ENCODE results near the gene RGS9.

Gene RGS9

DNA sequence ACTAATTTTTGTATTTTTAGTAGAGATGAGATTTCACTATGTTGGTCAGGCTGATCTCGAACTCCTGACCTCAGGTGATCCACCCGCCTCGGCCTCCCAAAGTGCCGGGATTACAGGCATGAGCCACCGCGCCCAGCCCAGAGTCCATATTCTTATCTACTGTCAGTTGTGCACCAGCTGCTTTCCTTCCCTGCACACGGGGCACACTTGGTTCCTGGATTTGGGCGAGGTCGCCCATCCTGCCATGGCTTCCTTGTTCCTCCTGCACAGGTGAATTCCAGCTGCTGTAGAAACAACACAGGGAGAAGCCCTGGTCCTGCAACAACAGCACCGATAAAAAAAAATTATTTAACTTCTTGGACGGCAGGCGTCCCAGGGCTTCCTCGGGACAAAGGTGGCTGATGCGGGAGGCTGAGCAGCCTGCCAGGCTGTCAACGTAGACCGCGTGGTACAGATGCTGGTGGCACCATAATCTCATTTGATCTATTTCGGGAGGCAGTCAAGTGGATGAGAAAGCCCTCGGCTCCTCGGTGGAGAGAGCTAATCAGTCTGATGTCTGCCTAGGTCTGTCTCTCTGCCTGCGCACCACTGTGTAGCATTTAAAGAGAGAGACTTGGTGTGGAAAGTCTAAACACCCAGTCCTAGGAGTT lies 19.1 kb downstream of the RGS9 start:
- Histone ChIP-seq H3K56ac (ENCODE audit: low read length) (no peak overlapping the region), H3K4me3 (ENCODE audit: low read length) (no peak overlapping the region), H3K4me1 (ENCODE audit: control insufficient read depth, low read depth, low read length) (no peaks in the 10 kb centered on the region), H3K18ac (ENCODE audit: low read length) (no peak overlapping the region), H3K4ac (ENCODE audit: low read depth, low read length) (no peak overlapping the region), H2BK5ac (ENCODE audit: low read length) (no peak overlapping the region), H4K5ac (ENCODE audit: low read length) (no peak overlapping the region), H3K23ac (ENCODE audit: low read length) (no peak overlapping the region), H3K79me1 (ENCODE audit: low read length) (no peaks in the 10 kb centered on the region), H3K9ac (ENCODE audit: low read length) (no peak overlapping the region), H3K27me3 (ENCODE audit: insufficient read depth, low read length, poor library complexity) (no peaks in the 10 kb centered on the region), H2BK15ac (replicated peaks; ENCODE audit: low read depth) (no peak overlapping the region), H2BK120ac (ENCODE audit: low read depth, low read length) (no peak overlapping the region), H3K4me2 (ENCODE audit: low read length) (no peak overlapping the region), H3K27ac (ENCODE audit: low read depth, low read length) (no peak overlapping the region), H3K36me3 (ENCODE audit: control insufficient read depth, insufficient read depth, low read length) (no peaks in the 10 kb centered on the region), H2AK5ac (ENCODE audit: low read length) (no peak overlapping the region), H4K8ac (ENCODE audit: low read depth, low read length) (no peak overlapping the region), H3K79me2 (ENCODE audit: control insufficient read depth, insufficient read depth, low read length) (no peaks in the 10 kb centered on the region)
- no CpG with 5 or more reads among the region's 21 CpGs for WGBS (ENCODE audit: extremely low coverage, insufficient coverage, low lambda C conversion rate)
- no peak for DNase-seq

DNA sequence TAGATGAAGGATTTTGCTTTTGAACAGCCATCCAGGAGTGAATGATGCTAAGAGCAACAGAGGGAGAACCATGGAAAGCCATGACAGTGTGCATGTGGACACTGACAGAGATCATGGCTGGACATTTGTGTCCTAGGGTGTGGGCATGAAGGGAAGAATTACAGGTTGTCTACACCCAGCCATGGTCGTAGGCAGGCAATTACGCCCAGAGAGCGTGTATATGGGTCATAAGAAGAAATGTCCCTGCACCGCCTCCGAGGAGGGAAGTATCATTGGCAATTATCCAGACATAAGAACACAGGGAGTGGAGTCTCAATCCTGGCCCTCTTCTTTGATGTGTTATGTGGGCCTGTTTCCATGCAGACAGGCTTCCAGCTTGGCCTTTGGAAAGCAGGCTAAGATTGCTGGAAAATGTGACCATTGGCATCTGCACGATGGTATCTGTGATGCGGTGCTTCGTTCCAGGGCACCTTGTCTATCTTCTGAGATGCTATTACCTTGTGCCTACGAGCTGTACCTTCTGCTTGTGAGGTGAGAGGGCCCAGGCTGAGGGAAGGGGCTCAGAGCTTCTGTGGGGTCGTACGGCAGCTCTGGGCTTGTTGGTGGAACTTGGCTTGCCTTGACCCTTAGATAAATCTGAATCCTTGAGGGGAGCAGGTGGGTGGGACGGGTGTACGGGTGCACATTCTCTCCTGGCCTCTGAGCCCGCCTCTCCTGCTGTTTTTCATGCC lies 19.8 kb downstream of the RGS9 start:
- Histone ChIP-seq H3K27me3 (ENCODE audit: insufficient read depth, low read length, poor library complexity) (no peaks in the 10 kb centered on the region), H3K4me1 (ENCODE audit: control insufficient read depth, low read depth, low read length) (no peaks in the 10 kb centered on the region), H3K4me2 (ENCODE audit: low read length) (no peak overlapping the region), H3K79me1 (ENCODE audit: low read length) (no peaks in the 10 kb centered on the region), H3K23ac (ENCODE audit: low read length) (no peak overlapping the region), H2BK5ac (ENCODE audit: low read length) (no peak overlapping the region), H3K56ac (ENCODE audit: low read length) (no peak overlapping the region), H3K79me2 (ENCODE audit: control insufficient read depth, insufficient read depth, low read length) (no peaks in the 10 kb centered on the region), H3K4me3 (ENCODE audit: low read length) (no peak overlapping the region), H2BK15ac (replicated peaks; ENCODE audit: low read depth) (no peak overlapping the region), H3K27ac (ENCODE audit: low read depth, low read length) (no peak overlapping the region), H2BK120ac (ENCODE audit: low read depth, low read length) (no peak overlapping the region), H3K9ac (ENCODE audit: low read length) (no peak overlapping the region), H3K36me3 (ENCODE audit: control insufficient read depth, insufficient read depth, low read length) (no peaks in the 10 kb centered on the region), H3K18ac (ENCODE audit: low read length) (no peak overlapping the region), H2AK5ac (ENCODE audit: low read length) (no peak overlapping the region), H3K4ac (ENCODE audit: low read depth, low read length) (no peak overlapping the region), H4K5ac (ENCODE audit: low read length) (no peak overlapping the region), H4K8ac (ENCODE audit: low read depth, low read length) (no peak overlapping the region)
- WGBS (ENCODE audit: extremely low coverage, insufficient coverage, low lambda C conversion rate): no CpG with 5 or more reads among the region's 14 CpGs
- DNase-seq: no peak

DNA sequence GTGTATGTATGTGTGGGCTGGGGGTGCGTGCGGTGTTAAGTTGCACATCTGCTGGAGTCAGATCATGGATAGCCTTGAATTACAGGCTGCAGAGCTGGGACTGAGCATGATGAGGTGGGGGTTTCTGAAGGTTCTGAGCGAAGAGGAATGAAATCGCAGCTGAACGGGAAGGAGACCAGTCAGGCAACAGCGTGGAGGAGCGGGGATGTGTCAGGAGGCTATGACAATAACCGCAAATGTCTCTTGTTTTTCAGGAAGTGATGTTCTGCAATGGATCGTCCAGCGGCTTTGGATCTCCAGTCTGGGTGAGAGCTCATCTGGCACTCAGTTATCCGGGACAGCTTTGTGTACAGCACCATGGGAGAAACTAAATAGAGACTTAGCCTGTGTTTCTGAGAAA lies 20.9 kb downstream of the RGS9 start:
- no peak overlapping the region for H3K56ac ChIP-seq (ENCODE audit: low read length)
- no peaks in the 10 kb centered on the region for H3K79me1 ChIP-seq (ENCODE audit: low read length)
- no peak overlapping the region for H2BK120ac ChIP-seq (ENCODE audit: low read depth, low read length)
- no peak overlapping the region for H3K23ac ChIP-seq (ENCODE audit: low read length)
- no peak overlapping the region for H3K27ac ChIP-seq (ENCODE audit: low read depth, low read length)
- no peaks in the 10 kb centered on the region for H3K4me1 ChIP-seq (ENCODE audit: control insufficient read depth, low read depth, low read length)
- no CpG with 5 or more reads among the region's 11 CpGs for WGBS (ENCODE audit: extremely low coverage, insufficient coverage, low lambda C conversion rate)
- DNase-seq: no peak
- no peak overlapping the region for H4K5ac ChIP-seq (ENCODE audit: low read length)
- no peak overlapping the region for H2BK5ac ChIP-seq (ENCODE audit: low read length)
- no peak overlapping the region for H3K18ac ChIP-seq (ENCODE audit: low read length)
- no peak overlapping the region for H3K4ac ChIP-seq (ENCODE audit: low read depth, low read length)
- H3K27me3 ChIP-seq (ENCODE audit: insufficient read depth, low read length, poor library complexity): no peaks in the 10 kb centered on the region
- no peak overlapping the region for H3K4me3 ChIP-seq (ENCODE audit: low read length)
- H2BK15ac ChIP-seq (replicated peaks; ENCODE audit: low read depth): no peak overlapping the region
- no peak overlapping the region for H3K9ac ChIP-seq (ENCODE audit: low read length)
- no peaks in the 10 kb centered on the region for H3K36me3 ChIP-seq (ENCODE audit: control insufficient read depth, insufficient read depth, low read length)
- H4K8ac ChIP-seq (ENCODE audit: low read depth, low read length): no peak overlapping the region
- no peak overlapping the region for H2AK5ac ChIP-seq (ENCODE audit: low read length)
- H3K4me2 ChIP-seq (ENCODE audit: low read length): no peak overlapping the region
- H3K79me2 ChIP-seq (ENCODE audit: control insufficient read depth, insufficient read depth, low read length): no peaks in the 10 kb centered on the region

DNA sequence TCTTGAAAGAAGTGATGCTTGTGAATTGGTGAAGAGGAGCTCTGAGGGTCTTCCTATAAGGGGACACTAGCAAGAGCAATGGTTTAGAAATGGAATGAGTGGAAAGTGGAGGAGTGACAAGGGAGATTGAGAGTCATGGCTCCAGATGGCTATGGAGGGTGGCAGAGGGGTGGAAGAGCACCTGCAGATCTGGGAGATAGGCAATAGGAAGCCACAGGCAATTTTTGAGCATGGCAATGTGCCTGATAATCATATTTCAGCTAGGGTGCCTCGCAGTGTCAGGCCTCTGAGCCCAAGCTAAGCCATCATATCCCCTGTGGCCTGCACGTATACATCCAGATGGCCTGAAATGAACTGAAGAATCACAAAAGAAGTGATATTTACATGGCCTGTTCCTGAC lies 21.5 kb downstream of the RGS9 start:
- Histone ChIP-seq H3K79me2 (ENCODE audit: control insufficient read depth, insufficient read depth, low read length) (no peaks in the 10 kb centered on the region), H2BK15ac (replicated peaks; ENCODE audit: low read depth) (no peak overlapping the region)
- no CpG with 5 or more reads among the region's 2 CpGs for WGBS (ENCODE audit: extremely low coverage, insufficient coverage, low lambda C conversion rate)

DNA sequence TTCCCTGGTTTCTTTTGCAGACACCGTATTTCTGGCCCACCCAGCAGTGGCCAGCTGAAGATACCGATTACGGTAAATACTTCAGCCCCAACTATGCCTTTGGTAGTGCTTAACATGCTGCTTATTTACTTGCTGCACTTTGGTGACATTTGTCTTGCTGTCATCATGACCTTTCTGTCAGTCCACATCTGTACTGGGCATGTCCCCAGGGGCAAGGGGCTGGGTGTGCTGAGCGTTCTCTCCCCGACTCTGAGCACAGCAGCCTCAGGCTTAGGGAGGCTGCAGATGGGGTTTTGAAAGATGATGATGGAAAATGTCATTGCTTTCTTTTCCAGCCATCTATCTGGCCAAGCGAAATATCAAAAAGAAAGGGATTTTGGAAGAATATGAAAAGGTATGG lies 23.3 kb downstream of the RGS9 start:
- WGBS (ENCODE audit: extremely low coverage, insufficient coverage, low lambda C conversion rate): no CpG with 5 or more reads among the region's 6 CpGs

More for the DNA sequence above, 21.5 kb downstream of the RGS9 start:
- Histone ChIP-seq H4K5ac (ENCODE audit: low read length) (no peak overlapping the region), H3K23ac (ENCODE audit: low read length) (no peak overlapping the region), H3K56ac (ENCODE audit: low read length) (no peak overlapping the region), H4K8ac (ENCODE audit: low read depth, low read length) (no peak overlapping the region), H2BK5ac (ENCODE audit: low read length) (no peak overlapping the region), H3K4me2 (ENCODE audit: low read length) (no peak overlapping the region), H3K18ac (ENCODE audit: low read length) (no peak overlapping the region), H3K79me1 (ENCODE audit: low read length) (no peaks in the 10 kb centered on the region), H2BK120ac (ENCODE audit: low read depth, low read length) (no peak overlapping the region), H3K4me3 (ENCODE audit: low read length) (no peak overlapping the region), H3K9ac (ENCODE audit: low read length) (no peak overlapping the region), H3K4ac (ENCODE audit: low read depth, low read length) (no peak overlapping the region), H2AK5ac (ENCODE audit: low read length) (no peak overlapping the region), H3K36me3 (ENCODE audit: control insufficient read depth, insufficient read depth, low read length) (no peaks in the 10 kb centered on the region), H3K27me3 (ENCODE audit: insufficient read depth, low read length, poor library complexity) (no peaks in the 10 kb centered on the region), H3K27ac (ENCODE audit: low read depth, low read length) (no peak overlapping the region), H3K4me1 (ENCODE audit: control insufficient read depth, low read depth, low read length) (no peaks in the 10 kb centered on the region)
- DNase-seq: no peak

More for the DNA sequence above, 23.3 kb downstream of the RGS9 start:
- no peak overlapping the region for H3K9ac ChIP-seq (ENCODE audit: low read length)
- no peaks in the 10 kb centered on the region for H3K36me3 ChIP-seq (ENCODE audit: control insufficient read depth, insufficient read depth, low read length)
- no peak overlapping the region for H3K4me3 ChIP-seq (ENCODE audit: low read length)
- H2BK5ac ChIP-seq (ENCODE audit: low read length): no peak overlapping the region
- no peaks in the 10 kb centered on the region for H3K79me1 ChIP-seq (ENCODE audit: low read length)
- no peak for DNase-seq
- no peaks in the 10 kb centered on the region for H3K4me1 ChIP-seq (ENCODE audit: control insufficient read depth, low read depth, low read length)
- H2BK120ac ChIP-seq (ENCODE audit: low read depth, low read length): no peak overlapping the region
- no peak overlapping the region for H4K5ac ChIP-seq (ENCODE audit: low read length)
- no peaks in the 10 kb centered on the region for H3K27me3 ChIP-seq (ENCODE audit: insufficient read depth, low read length, poor library complexity)
- H3K4me2 ChIP-seq (ENCODE audit: low read length): no peak overlapping the region
- no peak overlapping the region for H4K8ac ChIP-seq (ENCODE audit: low read depth, low read length)
- H3K27ac ChIP-seq (ENCODE audit: low read depth, low read length): no peak overlapping the region
- no peak overlapping the region for H3K18ac ChIP-seq (ENCODE audit: low read length)
- H2AK5ac ChIP-seq (ENCODE audit: low read length): no peak overlapping the region
- no peak overlapping the region for H3K23ac ChIP-seq (ENCODE audit: low read length)
- H3K56ac ChIP-seq (ENCODE audit: low read length): no peak overlapping the region
- H2BK15ac ChIP-seq (replicated peaks; ENCODE audit: low read depth): no peak overlapping the region
- H3K79me2 ChIP-seq (ENCODE audit: control insufficient read depth, insufficient read depth, low read length): no peaks in the 10 kb centered on the region
- no peak overlapping the region for H3K4ac ChIP-seq (ENCODE audit: low read depth, low read length)

All from mesendoderm (in vitro differentiated cells).